Adipose tissue (tissue), 3 donors: ENCODE measurements around the gene DCAF15. TPM values are rescaled to one million over a fixed set of nuclear protein-coding genes. Genes with fewer than 3 reads are reported as not detected.

Source experiments
- H3K27ac ChIP-seq: one replicate; pipeline ENCODE4 v1.5.1; 2013; ENCODE audit warnings: low read depth, low read length
- WGBS, 3 donors: extraction: QIAGEN DNeasy Blood & Tissue Kit; methylation state at CpG; one replicate each; pipeline ENCODE4 v1.1.7; 2013; 5-methylcytosine and 5-hydroxymethylcytosine counted together
- polyA plus RNA-seq, 3 donors: library from polyadenylated mRNA; stranded (reverse); fragments of 200-250 nt; gene quantifications; one replicate each; pipeline ENCODE4 v1.2.3, GENCODE V29; 2013
- donor health status: healthy with polysubstance abuse.
- donor health status: Bipolar disorder and iron deficiency.
- donor health status: healthy.

The DCAF15 gene
- polyA plus RNA-seq, 3 donors: 13.5 to 29.0 (median 16.2) TPM

- no peak overlapping the region for H3K27ac ChIP-seq
- WGBS, 3 donors: 82 to 86% (median 82%) methylated on average over 20 to 21 of the region's 21 CpGs
Measured at GRCh38 chr19:13983213-13983889, 31.0 kb downstream of the DCAF15 start.

GRCh38 chr19:13984186-13984585 lies 31.9 kb downstream of the DCAF15 start:
- H3K27ac ChIP-seq: no peak overlapping the region
- 70 to 85% (median 81%) methylated on average over 14 to 15 of the region's 15 CpGs for WGBS, 3 donors

- no peak overlapping the region for H3K27ac ChIP-seq
- 83 to 89% (median 84%) methylated on average over 25 of the region's 25 CpGs for WGBS, 3 donors
Measured at GRCh38 chr19:13984875-13985741, 32.8 kb downstream of the DCAF15 start.

- H3K27ac ChIP-seq: no peak overlapping the region
- 65 to 72% (median 65%) methylated on average over 9 to 10 of the region's 10 CpGs for WGBS, 3 donors
Measured at GRCh38 chr19:13985771-13986347, 33.5 kb downstream of the DCAF15 start.

- no peak overlapping the region for H3K27ac ChIP-seq
- 18 to 59% (median 26%) methylated on average over 18 to 19 of the region's 19 CpGs for WGBS, 3 donors
Measured at GRCh38 chr19:13986348-13986904, 34.1 kb downstream of the DCAF15 start.

- WGBS, 3 donors: 30 to 66% (median 43%) methylated on average over 13 to 17 of the region's 17 CpGs
Measured at GRCh38 chr19:13987101-13987890, 35.0 kb downstream of the DCAF15 start.

GRCh38 chr19:13989487-13989886 lies 37.2 kb downstream of the DCAF15 start:
- 84 to 90% (median 88%) methylated on average over 7 of the region's 7 CpGs for WGBS, 3 donors
- H3K27ac ChIP-seq: no peak overlapping the region

More at GRCh38 chr19:13987101-13987890, 35.0 kb downstream of the DCAF15 start:
- no peak overlapping the region for H3K27ac ChIP-seq

- no peak overlapping the region for H3K27ac ChIP-seq
- WGBS, 3 donors: 85 to 93% (median 93%) methylated on average over 8 of the region's 8 CpGs
Measured at GRCh38 chr19:13990085-13990484, 37.8 kb downstream of the DCAF15 start.

GRCh38 chr19:13992025-13992424 lies 39.7 kb downstream of the DCAF15 start:
- no peak overlapping the region for H3K27ac ChIP-seq
- 95 to 96% (median 96%) methylated on average over 7 of the region's 7 CpGs for WGBS, 3 donors

- WGBS, 3 donors: 86 to 90% (median 89%) methylated on average over 22 of the region's 22 CpGs
Measured at GRCh38 chr19:13993590-13994300, 41.4 kb downstream of the DCAF15 start.

GRCh38 chr19:13995017-13995728 lies 42.9 kb downstream of the DCAF15 start:
- H3K27ac ChIP-seq: no peak overlapping the region
- WGBS, 3 donors: 52 to 87% (median 82%) methylated on average over 13 of the region's 13 CpGs

More at GRCh38 chr19:13993590-13994300, 41.4 kb downstream of the DCAF15 start:
- no peak overlapping the region for H3K27ac ChIP-seq

GRCh38 chr19:13995878-13996765 lies 43.8 kb downstream of the DCAF15 start:
- 81 to 93% (median 92%) methylated on average over 14 of the region's 14 CpGs for WGBS, 3 donors
- no peak overlapping the region for H3K27ac ChIP-seq

- WGBS, 3 donors: 89 to 96% (median 95%) methylated on average over 22 of the region's 22 CpGs
- H3K27ac ChIP-seq: no peak overlapping the region
Measured at GRCh38 chr19:13996928-13997630, 44.8 kb downstream of the DCAF15 start.

- 92 to 94% (median 94%) methylated on average over 6 of the region's 6 CpGs for WGBS, 3 donors
Measured at GRCh38 chr19:13997631-13997962, 45.3 kb downstream of the DCAF15 start.

GRCh38 chr19:13998426-13998825 lies 46.1 kb downstream of the DCAF15 start:
- WGBS, 3 donors: 92 to 100% (median 100%) methylated on average over 1 of the region's 1 CpG
- H3K27ac ChIP-seq: no peak overlapping the region

More at GRCh38 chr19:13997631-13997962, 45.3 kb downstream of the DCAF15 start:
- no peak overlapping the region for H3K27ac ChIP-seq
